Right ventricle myocardium inferior (tissue), 1 donor: ENCODE measurements around the gene GBF1. TPM values are rescaled to one million over a fixed set of nuclear protein-coding genes. Genes with fewer than 3 reads are reported as not detected.

ENCODE experiments used
- ATAC-seq: fragments of 200-7000 bp; cut with Tn5 transposase; one replicate; pipeline ENCODE4 v1.9.1; 2020; ENCODE audit warnings: mild to moderate bottlenecking, moderate library complexity
- DNase-seq: peaks from one replicate; pipeline ENCODE4 v3.0.0; 2021; ENCODE audit errors: missing footprints
- intact Hi-C: fragments of 100-400 bp; cut with DNase I; formaldehyde crosslinking; loops from one replicate; pipeline ENCODE4 v1.11.0; 2022
- total RNA-seq: library from RNA; stranded (reverse); fragmentation: NEBNext Ultra II Directional; extraction: Animal tissue kit (Norgen Biotek cat#: 25700); gene quantifications from one replicate; pipeline ENCODE4 v1.2.1, GENCODE V29; 2021
- donor health status: DM: no; HTN: yes; CAD: no; lungs with severe emphysema.

The GBF1 gene
- total RNA-seq, 1 donor from 2014 or later = 44.0 TPM

GRCh38 chr10:102420714-102421506 is 175.6 kb downstream of the GBF1 start, which contains the start of gene FBXL15:
Gene FBXL15 (plus strand): TSS chr10:102420836. CDS start chr10:102421130, 294 bp downstream.
- ATAC-seq = peak; percentile 93
- intact Hi-C loops = loop anchor here (2.0 kb wide), 1 partner anchor 26 kb away; the partner anchor contains the start of gene NFKB2
- DNase-seq = peak; percentile 98

GRCh38 chr10:102421507-102421756 is 176.1 kb downstream of the GBF1 start:
- ATAC-seq (no peak), DNase-seq (no peak)
- intact Hi-C loops = loop anchor here (2.0 kb wide), 1 partner anchor 27 kb away; the partner anchor contains the start of gene NFKB2

DNA sequence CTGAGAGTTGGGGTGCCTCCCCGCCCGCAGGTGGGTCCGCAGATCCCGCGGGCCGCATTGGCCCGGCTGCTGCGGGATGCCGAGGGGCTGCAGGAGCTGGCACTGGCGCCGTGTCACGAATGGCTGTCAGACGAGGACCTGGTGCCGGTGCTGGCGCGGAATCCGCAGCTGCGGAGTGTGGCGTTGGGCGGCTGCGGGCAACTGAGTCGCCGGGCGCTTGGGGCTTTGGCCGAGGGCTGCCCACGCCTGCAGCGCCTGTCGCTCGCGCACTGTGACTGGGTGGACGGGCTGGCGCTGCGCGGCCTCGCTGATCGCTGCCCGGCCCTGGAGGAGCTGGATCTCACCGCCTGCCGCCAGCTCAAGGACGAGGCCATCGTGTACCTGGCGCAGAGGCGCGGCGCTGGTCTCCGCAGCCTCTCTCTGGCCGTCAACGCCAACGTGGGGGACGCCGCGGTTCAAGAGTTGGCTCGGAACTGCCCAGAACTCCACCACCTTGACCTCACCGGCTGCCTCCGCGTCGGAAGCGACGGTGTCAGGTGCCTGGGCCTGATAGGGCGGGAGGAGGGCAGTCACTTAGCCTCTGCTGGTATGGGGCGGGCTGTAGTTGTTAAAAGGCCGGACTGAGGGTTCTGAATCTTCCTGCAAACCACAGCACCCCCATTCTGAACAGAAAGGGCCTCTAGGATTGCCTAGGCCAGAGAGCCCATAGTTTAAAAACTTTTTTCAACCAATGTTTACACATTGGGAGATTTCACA is 176.6 kb downstream of the GBF1 start:
- DNase-seq (no peak), ATAC-seq (peak; percentile 5)
- intact Hi-C loops = loop anchor here (1.0 to 2.0 kb wide), 2 partner anchors 10 to 27 kb away; partner anchors contain the start of genes CUEDC2 and NFKB2

- DNase-seq (peak; percentile 90), ATAC-seq (peak; percentile 54)
- intact Hi-C loops = loop anchor here (1.0 kb wide), 1 partner anchor 10 kb away; the partner anchor contains the start of gene CUEDC2
These were observed 177.3 kb downstream of the GBF1 start for GRCh38 chr10:102422545-102423129.

DNA sequence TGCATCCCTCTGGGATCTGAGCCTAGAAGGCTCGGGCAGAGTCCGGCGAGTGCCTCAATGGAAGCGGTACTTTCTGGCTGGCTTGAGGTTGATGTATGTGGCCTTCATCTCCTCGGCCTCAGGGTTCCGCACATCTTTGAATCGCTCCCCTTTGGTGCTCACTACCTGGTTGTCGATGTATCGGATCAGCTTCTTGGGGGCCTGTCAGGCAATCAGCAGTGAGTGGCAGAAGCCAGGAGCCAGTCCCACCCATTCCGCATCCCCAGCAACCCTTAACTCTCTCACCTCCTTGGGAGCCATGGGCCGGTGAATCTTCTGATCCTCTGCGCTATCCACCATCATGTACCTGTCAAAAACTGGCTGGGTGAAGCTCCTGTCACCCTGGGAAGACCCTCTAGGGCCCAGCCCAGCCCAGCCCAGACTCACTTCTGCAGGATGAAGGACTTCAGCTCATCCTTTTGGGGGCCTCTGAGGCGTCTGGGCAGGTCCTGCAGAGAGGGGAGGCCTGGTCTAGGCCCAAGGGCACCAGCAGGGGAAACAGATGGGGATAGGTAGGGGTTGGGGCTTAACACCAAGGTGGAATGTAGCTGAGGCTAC is 178.1 kb downstream of the GBF1 start:
- intact Hi-C loops = no loop called here
- ATAC-seq (no peak), DNase-seq (no peak)

DNA sequence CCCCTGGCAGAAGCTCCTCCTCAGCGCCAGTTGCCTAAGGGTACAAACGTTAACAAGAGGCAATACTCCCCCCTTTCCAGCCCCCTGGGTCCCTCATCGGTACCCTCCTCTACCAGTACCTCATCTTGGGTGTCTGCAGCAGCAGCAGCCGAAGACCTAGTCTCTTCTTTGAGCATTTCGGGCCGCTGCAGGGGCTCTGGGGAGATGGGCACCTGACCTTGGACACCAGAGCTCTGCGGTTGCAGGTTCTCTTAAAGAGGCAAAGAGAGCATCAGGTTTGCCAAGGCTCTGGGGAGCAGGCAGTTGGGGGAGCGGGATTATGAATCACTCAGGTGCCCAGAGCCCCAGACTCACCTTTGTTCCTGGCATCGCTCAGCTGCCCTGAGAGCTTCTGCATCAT is 178.8 kb downstream of the GBF1 start:
- ATAC-seq (no peak), DNase-seq (no peak)
- intact Hi-C loops = no loop called here

GRCh38 chr10:102424916-102425315 is 179.6 kb downstream of the GBF1 start:
- intact Hi-C loops = no loop called here
- ATAC-seq = no peak
- DNase-seq = no peak

DNA sequence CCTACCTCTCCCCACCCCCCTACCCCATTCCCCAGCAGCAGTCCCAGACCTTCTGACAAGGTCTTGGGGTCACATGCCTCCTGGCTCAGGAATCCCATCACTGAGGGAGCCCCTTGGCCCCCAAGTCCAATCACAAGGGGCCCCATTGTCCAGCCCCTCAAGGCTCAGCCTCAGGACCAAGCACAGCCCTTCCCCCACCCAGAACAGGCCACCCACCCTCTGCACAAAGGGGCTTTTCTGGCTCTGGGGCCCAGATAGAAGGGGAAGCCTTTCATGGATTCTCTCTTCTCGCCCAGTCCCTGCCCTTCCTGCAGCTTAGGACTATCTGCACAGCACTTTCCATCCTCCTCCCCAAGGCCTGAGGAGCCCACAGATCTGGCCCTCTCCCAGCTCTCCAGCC is 180.1 kb downstream of the GBF1 start:
- no peak for ATAC-seq
- DNase-seq = no peak
- intact Hi-C loops = no loop called here

GRCh38 chr10:102426803-102427287 is 181.5 kb downstream of the GBF1 start:
- ATAC-seq (no peak), DNase-seq (no peak)
- intact Hi-C loops = no loop called here

GRCh38 chr10:102429468-102429867 is 184.1 kb downstream of the GBF1 start:
- intact Hi-C loops = no loop called here
- DNase-seq (no peak), ATAC-seq (no peak)

DNA sequence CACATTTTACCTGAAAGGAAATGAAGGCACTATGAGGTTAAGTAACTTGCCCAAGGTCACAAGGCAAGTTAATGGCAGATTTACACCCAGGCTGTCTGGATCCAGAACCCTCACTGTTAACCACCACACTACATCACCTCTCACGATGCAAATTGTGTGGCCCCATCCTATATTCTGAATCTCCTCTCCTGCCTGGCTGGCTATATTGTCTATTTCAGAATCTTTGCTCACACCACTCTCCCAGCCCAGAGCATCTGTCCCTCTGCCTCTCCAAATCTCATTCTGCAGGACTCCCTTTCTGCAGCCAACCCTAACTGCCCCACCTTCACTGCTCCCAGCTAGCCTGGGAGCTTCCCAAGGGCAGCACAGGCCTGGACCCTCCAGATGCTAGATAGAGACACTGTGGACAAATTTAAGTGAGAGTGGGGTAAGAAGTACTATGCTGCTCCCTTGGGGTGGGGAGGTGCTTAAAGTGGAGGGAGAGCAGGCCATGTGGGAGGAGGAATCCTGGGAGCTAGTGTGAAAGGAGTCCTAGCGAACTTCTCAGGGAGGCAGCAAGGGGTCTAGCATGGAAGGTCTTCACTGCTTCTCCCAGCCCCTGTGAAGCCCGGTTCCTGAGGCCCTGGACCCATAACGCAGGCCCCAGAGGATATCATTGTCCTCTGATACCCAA is 186.3 kb downstream of the GBF1 start:
- DNase-seq = no peak
- ATAC-seq = peak; percentile 6
- intact Hi-C loops = loop anchor here (1.0 to 2.0 kb wide), 2 partner anchors 9 to 19 kb away; partner anchors contain the start of gene C10orf95

Other genes starting within 250 kb of the GBF1 start
- 51.9 TPM for gene ARMH3, start 189.4 kb upstream of the GBF1 start, total RNA-seq
- gene HPS6, start 180.2 kb upstream of the GBF1 start, total RNA-seq = 11.0 TPM
- 56.5 TPM for gene LDB1, start 125.2 kb upstream of the GBF1 start, total RNA-seq
- 14.3 TPM for gene PPRC1, start 112.5 kb upstream of the GBF1 start, total RNA-seq
- 25.8 TPM for gene NOLC1, start 93.1 kb upstream of the GBF1 start, total RNA-seq
- not detected for gene ELOVL3, start 19.2 kb upstream of the GBF1 start, total RNA-seq
- 1.8 TPM for gene PITX3, start 4.0 kb upstream of the GBF1 start, total RNA-seq
- 15.1 TPM for gene NFKB2, start 150.2 kb downstream of the GBF1 start, total RNA-seq
- gene PSD, start 173.3 kb downstream of the GBF1 start, total RNA-seq = 0.49 TPM
- gene FBXL15, start 175.3 kb downstream of the GBF1 start, total RNA-seq = 8.4 TPM
- gene CUEDC2, start 187.0 kb downstream of the GBF1 start, total RNA-seq = 84.5 TPM
- gene C10orf95, start 206.0 kb downstream of the GBF1 start, total RNA-seq = not detected